Caco-2 (cell line): ENCODE data around the gene BIK. TPM values are rescaled to one million over a fixed set of nuclear protein-coding genes. Genes with fewer than 3 reads are reported as not detected.

Experiments used
- BruUV-seq: library from RNA; stranded (reverse); fragments of 400-500 nt; replicated peaks from 2 replicates; lab custom pipeline; 2021; lab: Mats Ljungman, UMichigan
- CTCF ChIA-PET: fragments of 300-600 bp; sonication (Branson Sonifier 250); formaldehyde crosslinking; loops from one replicate; lab custom pipeline; 2022; ENCODE audit warnings: antibody characterized with exemption; lab: Charles Lee
- POLR2A ChIA-PET: fragments of 300-600 bp; sonication (Branson Sonifier 250); formaldehyde crosslinking; loops from one replicate; lab custom pipeline; 2022; ENCODE audit warnings: antibody characterized with exemption; lab: Charles Lee
- DNase-seq, 2 experiments: peaks; one replicate each; pipeline versions ENCODE4 v3.0.0 to v3.0.0-alpha.2; 2020 to 2022
- H3K27me3 ChIP-seq: replicated peaks from 2 replicates; pipeline ENCODE4 v1.6.0; 2011; ENCODE audit warnings: low read length; ENCODE audit not compliant: control insufficient read depth, insufficient read depth
- H3K36me3 ChIP-seq: 2 replicates; pipeline ENCODE4 v1.5.1; 2011; ENCODE audit warnings: low read length; ENCODE audit not compliant: control insufficient read depth, insufficient read depth
- H3K4me1 ChIP-seq: fragments of 250-450 bp; sonication (Bioruptor Pico); 2 replicates; pipeline ENCODE4 v1.5.1; 2020; ENCODE audit warnings: mild to moderate bottlenecking
- H3K4me3 ChIP-seq: 2 replicates; pipeline ENCODE4 v1.5.1; 2011; ENCODE audit warnings: low read depth, mild to moderate bottlenecking, control low read depth, low read length
- H3K9me3 ChIP-seq: fragments of 250-450 bp; sonication (Bioruptor Pico); 2 replicates; pipeline ENCODE4 v1.5.1; 2020; ENCODE audit warnings: mild to moderate bottlenecking, moderate library complexity
- H3K27ac Mint-ChIP-seq: one replicate; pipeline ENCODE4 v1.8.0; 2022; ENCODE audit warnings: mixed read lengths; ENCODE audit not compliant: unreplicated experiment
- H3K27me3 Mint-ChIP-seq: one replicate; pipeline ENCODE4 v1.8.0; 2022; ENCODE audit warnings: mixed read lengths; ENCODE audit not compliant: insufficient read depth, unreplicated experiment
- H3K36me3 Mint-ChIP-seq: one replicate; pipeline ENCODE4 v1.8.0; 2022; ENCODE audit warnings: mild to moderate bottlenecking, mixed read lengths; ENCODE audit not compliant: insufficient read depth, unreplicated experiment
- H3K4me1 Mint-ChIP-seq: one replicate; pipeline ENCODE4 v1.8.0; 2022; ENCODE audit warnings: low read depth, mixed read lengths; ENCODE audit not compliant: unreplicated experiment
- H3K4me3 Mint-ChIP-seq: one replicate; pipeline ENCODE4 v1.8.0; 2022; ENCODE audit warnings: mild to moderate bottlenecking, moderate library complexity, mixed read lengths; ENCODE audit not compliant: unreplicated experiment
- H3K9me3 Mint-ChIP-seq: one replicate; pipeline ENCODE4 v1.8.0; 2022; ENCODE audit warnings: mixed read lengths; ENCODE audit not compliant: unreplicated experiment
- CTCF ChIP-seq, 2 experiments: fragments of 200-600 bp in 1 of 2; IDR thresholded peaks; 1 replicate in 1 of 2; 2 replicates in 1 of 2; pipeline versions ENCODE4 v1.5.1 to v1.8.0; 2011 to 2022; ENCODE audit warnings: antibody characterized with exemption in 1 of 2, control low read depth in 1 of 2, inconsistent platforms in 1 of 2, low read depth in 1 of 2, low read length in 1 of 2, mild to moderate bottlenecking in 1 of 2, moderate library complexity in 1 of 2; ENCODE audit not compliant: insufficient read depth in 1 of 2, severe bottlenecking in 1 of 2, unreplicated experiment in 1 of 2
- intact Hi-C: fragments of 100-400 bp; cut with micrococcal nuclease; formaldehyde crosslinking; loops from one replicate; pipeline ENCODE4 v1.10.0; 2022; ENCODE audit not compliant: unreplicated experiment
- total RNA-seq: library from RNA; stranded (reverse); gene quantifications from 2 replicates; pipeline ENCODE4 v1.2.3, GENCODE V29; 2022

The BIK gene
- total RNA-seq, 1 experiment from 2014 or later: 13.3 TPM

- POLR2A ChIA-PET: interaction anchor here (0.6 kb wide), 1 partner anchor 16 kb away, joined by 3 read pairs; no protein-coding TSS in a partner anchor
- no TSS peak for BruUV-seq
- no peaks in the 10 kb centered on the region for H3K27me3 Mint-ChIP-seq
- Histone ChIP-seq H3K9me3 (no peaks in the 10 kb centered on the region), H3K36me3 (no peaks in the 10 kb centered on the region), H3K27me3 (no peaks in the 10 kb centered on the region), H3K4me3 (no peak overlapping the region), H3K4me1 (peaks cover 50% of the 10 kb centered on the region)
- CTCF ChIA-PET: interaction anchor here (1.2 kb wide), 1 partner anchor 102 kb away, joined by 5 read pairs; no protein-coding TSS in a partner anchor
- DNase-seq: peak; percentile 71 to 85
- peak overlapping the region; percentile 50 for H3K4me3 Mint-ChIP-seq
- peak overlapping the region; percentile 92 for H3K27ac Mint-ChIP-seq
- H3K4me1 Mint-ChIP-seq: peaks cover 29% of the 10 kb centered on the region
- no peak for TF ChIP-seq CTCF (IDR thresholded peaks at IDR 0.05; ENCODE audit: insufficient read depth in 1 of 2, low read depth in 1 of 2, low read length in 1 of 2, severe bottlenecking in 1 of 2, unreplicated experiment in 1 of 2)
- no peaks in the 10 kb centered on the region for H3K9me3 Mint-ChIP-seq
- intact Hi-C loops: no loop called here
- H3K36me3 Mint-ChIP-seq: peaks cover 53% of the 10 kb centered on the region
These were observed 16.1 kb downstream of the BIK start for GRCh38 chr22:43126501-43127165.

- POLR2A ChIA-PET: interaction anchor here (0.5 kb wide), 1 partner anchor 16 kb away, joined by 4 read pairs; the partner anchor contains the start of gene MCAT
- TF ChIP-seq CTCF (IDR thresholded peaks at IDR 0.05; ENCODE audit: insufficient read depth in 1 of 2, low read depth in 1 of 2, low read length in 1 of 2, severe bottlenecking in 1 of 2, unreplicated experiment in 1 of 2): no peak
- DNase-seq: peak in 1 of 2 experiments; percentile 60
- peak overlapping the region; percentile 92 for H3K27ac Mint-ChIP-seq
- H3K4me1 Mint-ChIP-seq: peaks cover 29% of the 10 kb centered on the region
- Histone ChIP-seq H3K4me3 (no peak overlapping the region), H3K36me3 (no peaks in the 10 kb centered on the region), H3K4me1 (peaks cover 50% of the 10 kb centered on the region), H3K27me3 (no peaks in the 10 kb centered on the region), H3K9me3 (no peaks in the 10 kb centered on the region)
- H3K9me3 Mint-ChIP-seq: no peaks in the 10 kb centered on the region
- CTCF ChIA-PET: no interaction called here
- peak overlapping the region; percentile 50 for H3K4me3 Mint-ChIP-seq
- intact Hi-C loops: no loop called here
- peaks cover 60% of the 10 kb centered on the region for H3K36me3 Mint-ChIP-seq
- no TSS peak for BruUV-seq
- no peaks in the 10 kb centered on the region for H3K27me3 Mint-ChIP-seq
These were observed 16.8 kb downstream of the BIK start for GRCh38 chr22:43127166-43127908.

GRCh38 chr22:43128116-43128515 lies 17.6 kb downstream of the BIK start:
- H3K36me3 Mint-ChIP-seq: peaks cover 66% of the 10 kb centered on the region
- CTCF ChIA-PET: no interaction called here

More at GRCh38 chr22:43128116-43128515, 17.6 kb downstream of the BIK start:
- H3K27me3 Mint-ChIP-seq: no peaks in the 10 kb centered on the region
- intact Hi-C loops: no loop called here
- H3K4me3 Mint-ChIP-seq: peak overlapping the region; percentile 22
- H3K36me3 ChIP-seq: no peaks in the 10 kb centered on the region
- H3K9me3 ChIP-seq: no peaks in the 10 kb centered on the region
- H3K4me1 ChIP-seq: peaks cover 50% of the 10 kb centered on the region
- no peak for DNase-seq
- H3K27me3 ChIP-seq: no peaks in the 10 kb centered on the region
- TF ChIP-seq CTCF (IDR thresholded peaks at IDR 0.05; ENCODE audit: insufficient read depth in 1 of 2, low read depth in 1 of 2, low read length in 1 of 2, severe bottlenecking in 1 of 2, unreplicated experiment in 1 of 2): no peak
- H3K27ac Mint-ChIP-seq: peak overlapping the region; percentile 92
- H3K4me1 Mint-ChIP-seq: peaks cover 29% of the 10 kb centered on the region
- H3K9me3 Mint-ChIP-seq: no peaks in the 10 kb centered on the region
- POLR2A ChIA-PET: no interaction called here
- no TSS peak for BruUV-seq
- no peak overlapping the region for H3K4me3 ChIP-seq
